GM19238 (cell line): ENCODE data around the gene COTL1.
"Not testable (repeated sequence)": the region's sequence is repeated elsewhere in the genome, so short reads cannot be mapped to it uniquely, and the experiment has no call there.

Experiments
- DNase-seq: peaks from one replicate; pipeline ENCODE4 v3.0.0; 2011; ENCODE audit warnings: low spot score; ENCODE audit not compliant: insufficient read length

COTL1 gene

DNA sequence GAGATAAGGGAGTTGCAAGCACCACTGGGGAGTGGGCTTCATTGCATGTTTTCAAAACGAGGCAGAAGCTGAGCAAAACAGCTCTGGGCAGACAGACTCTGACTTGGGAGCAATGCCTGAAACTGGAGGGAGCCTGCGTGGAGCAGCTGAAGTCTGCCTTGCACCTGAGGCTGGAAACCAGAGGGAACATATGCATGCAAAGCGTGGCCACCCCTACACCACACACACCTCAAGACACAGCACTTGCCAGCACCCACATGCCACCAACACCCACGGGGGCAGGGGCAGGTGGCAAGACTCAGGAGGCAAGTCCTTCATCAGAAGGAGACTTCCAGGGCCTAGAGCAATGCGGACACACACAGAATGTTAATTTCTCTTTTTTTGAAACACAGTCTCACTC lies 45.8 kb downstream of the COTL1 start:
- DNase-seq: no peak

DNA sequence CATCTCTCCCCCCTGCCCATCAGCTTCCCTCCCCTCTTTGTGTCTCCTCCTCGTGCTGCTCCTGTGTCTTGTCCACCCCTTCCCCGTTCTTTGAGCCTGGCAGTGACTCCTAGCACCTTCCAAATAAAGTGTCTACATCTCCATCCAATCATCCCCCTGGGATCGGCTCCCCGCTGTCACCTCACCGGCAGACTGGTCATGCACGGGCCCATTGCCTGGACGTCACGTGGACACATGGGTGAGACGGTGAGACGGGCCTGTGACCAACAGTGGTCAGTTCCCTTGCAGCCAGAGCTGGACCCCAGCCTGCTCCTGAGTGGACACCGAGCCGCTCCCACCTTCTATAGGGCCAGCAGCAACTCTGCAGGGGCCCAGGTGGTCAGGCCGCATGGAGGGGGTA lies 46.4 kb downstream of the COTL1 start:
- DNase-seq: no peak

DNA sequence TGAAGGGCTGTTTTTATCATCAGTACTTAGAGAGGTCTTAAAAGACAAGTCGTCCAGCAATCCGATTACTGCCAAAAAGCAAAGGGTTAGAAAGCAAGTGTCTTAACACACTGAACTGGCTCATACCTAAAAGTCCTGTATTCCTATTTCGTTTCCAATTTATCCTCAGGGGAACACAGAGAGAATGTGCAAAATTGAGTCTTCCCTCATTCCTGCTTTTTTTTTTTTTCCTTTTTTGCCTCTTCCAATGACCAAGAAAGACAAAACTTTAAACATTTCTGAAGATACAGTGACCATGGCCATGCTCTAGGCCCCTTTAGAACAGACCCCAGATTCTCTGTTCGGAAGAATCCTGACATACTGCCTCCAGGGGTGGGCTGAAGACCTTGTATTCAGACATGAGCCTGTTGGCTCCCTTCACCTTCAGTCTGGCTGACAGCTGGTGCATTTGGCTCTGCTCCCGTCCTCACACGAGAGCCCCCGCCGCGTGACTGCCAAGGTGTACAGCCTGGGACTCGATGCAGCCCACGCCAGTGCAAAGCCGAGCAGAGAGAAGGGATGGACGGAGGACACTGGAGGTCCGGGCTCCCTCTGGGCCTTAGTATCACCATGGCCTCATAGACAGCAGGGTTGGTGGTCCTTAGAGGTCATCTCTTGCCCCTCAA lies 47.0 kb downstream of the COTL1 start:
- no peak for DNase-seq

DNA sequence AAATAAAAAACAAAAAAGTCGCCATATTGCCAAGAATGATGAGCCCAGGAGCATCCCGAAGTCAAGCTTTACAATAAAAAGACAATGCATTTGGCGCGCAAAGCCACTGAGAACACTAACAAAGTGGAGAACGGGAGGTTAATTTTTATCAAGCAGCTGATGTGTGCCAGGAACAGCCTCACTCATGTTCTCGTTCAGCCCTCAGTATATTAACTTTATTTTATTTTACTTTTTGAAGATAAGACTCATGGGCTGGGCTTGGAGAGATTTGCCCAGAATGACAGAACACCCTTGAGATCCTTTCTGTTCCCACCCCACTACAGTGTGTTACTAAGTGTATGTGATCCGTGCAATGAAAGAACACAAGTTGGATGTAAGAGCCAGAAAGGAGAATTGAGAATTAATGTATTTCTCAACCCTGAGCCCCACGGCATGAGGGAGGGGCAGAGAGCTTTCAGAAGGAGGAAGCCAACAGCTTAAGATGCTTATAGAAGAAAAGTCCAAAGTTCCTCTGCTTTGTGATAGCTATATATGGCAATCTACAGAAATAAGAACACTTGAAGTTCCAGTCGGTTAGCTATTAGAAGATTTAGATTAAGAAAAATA lies 48.4 kb downstream of the COTL1 start:
- DNase-seq: no peak

DNA sequence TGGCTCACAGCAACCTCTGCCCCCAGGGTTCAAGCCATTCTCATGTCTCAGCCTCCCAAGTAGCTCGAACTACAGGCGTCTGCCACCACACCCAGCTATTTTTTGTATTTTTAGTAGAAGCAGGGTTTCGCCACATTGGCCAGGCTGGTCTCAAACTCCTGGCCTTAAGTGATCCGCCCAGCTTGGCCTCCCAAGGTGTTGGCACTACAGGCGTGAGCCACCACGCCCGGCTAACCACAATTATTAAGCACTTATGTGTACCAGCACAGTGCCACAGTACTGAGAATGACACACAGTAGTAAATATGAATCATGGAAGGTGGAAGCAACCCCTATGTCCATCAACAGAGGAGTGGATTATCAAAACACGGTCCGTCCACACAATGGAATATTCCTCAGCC lies 49.8 kb downstream of the COTL1 start:
- no peak for DNase-seq

DNA sequence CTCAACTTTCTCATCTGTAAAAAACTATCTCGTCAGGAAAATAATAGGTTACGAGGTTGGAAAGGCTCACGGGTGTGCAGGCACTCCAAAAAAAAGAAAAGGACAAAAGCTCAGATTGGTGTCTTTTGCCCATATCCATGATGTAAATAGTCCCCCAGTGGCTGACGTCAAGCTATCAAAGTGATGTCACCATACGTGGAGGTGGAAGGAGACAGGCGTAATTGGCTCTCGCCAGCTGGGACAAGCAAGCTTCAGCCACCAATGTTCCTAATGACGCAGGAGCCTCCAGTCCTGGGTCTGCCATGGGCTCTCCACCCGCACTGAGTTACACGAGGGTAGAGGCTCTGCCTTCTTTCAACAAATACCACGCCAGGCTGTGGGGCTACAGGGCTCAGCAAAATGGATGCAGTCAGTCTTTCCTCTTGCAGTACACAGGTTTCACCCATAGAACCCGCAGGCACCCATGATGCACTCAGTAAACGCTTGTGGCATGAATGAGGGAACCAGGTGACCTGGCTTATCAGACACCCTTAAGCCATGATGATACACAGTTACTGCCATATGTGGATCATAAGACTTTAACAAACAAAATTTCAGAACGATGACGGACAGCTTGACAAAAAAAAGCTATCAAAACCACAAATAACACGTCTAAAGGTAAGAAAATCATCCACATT lies 50.5 kb downstream of the COTL1 start:
- no peak for DNase-seq

DNA sequence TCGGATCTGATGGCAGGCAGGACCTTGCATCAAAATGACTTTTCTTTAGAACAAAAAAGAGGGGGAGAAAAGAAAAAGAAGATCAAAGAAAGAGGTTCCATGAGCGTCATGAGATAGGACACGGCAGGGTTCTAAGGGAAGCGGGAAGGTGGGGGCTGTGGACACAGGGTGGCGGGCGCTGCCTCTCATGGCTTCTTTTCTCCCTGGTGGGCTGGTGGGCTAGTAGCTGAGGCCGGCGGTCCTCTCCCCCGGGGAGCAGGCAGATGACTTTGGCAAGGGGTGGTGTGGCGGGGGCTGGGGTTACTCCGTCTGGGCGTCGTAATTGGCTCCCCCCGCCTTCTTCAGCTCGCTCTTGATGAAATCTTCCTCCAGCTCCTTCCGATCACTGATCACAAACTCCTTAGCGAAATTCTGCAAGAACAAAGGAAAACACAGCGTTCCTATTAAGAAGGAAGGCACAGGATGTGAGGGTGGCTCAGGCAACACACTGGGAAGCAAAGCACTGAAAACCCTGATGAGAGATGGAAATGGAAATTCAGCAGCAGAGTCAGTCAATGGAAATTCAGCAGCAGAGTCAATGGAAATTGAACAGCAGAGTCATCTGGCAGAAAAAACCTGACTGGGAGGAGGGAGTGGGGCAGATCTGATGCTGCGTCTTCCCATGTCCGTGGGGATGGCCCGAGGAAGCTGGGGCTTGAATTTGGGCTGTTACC lies 51.2 kb downstream of the COTL1 start:
- DNase-seq: no peak

DNA sequence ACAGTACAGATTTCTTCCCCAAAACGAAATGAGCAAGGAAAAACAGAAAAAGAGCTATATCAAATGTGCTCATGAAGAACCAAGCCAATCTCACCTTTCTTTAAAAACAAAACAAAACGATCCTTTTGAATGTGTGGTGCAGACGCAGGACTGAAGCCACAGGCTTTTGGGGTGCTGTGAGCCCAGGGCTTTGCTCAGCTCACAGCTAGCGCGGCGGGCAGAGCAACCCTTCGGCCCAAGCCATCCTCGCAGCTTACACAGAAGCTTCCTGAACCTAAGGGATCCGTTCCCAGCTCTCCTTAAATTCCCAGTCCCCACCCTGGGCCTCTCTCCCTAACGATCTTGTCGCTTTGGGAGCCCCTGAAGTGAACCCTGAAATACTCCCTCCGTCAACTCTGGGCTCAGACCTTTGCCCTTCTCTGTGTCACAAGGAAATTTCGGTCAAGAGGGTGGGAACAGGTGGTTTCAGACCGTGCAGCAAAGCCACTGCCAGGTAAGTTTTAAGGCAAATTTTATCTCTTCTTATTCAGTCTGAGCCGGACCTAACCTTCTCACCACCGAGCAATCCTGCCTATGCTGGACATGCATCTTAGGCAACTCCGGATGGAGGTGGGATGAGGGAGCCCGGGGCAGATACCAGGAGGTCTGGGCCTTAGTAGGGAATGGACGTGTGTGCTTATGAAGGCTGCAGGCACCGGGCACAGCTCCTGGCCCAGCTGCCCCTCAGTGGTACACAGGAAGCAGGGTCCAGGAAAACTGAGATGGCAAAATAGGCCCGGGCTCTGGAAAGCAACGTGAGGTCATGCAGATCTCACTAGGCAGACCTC lies 52.0 kb downstream of the COTL1 start:
- DNase-seq: no peak

DNA sequence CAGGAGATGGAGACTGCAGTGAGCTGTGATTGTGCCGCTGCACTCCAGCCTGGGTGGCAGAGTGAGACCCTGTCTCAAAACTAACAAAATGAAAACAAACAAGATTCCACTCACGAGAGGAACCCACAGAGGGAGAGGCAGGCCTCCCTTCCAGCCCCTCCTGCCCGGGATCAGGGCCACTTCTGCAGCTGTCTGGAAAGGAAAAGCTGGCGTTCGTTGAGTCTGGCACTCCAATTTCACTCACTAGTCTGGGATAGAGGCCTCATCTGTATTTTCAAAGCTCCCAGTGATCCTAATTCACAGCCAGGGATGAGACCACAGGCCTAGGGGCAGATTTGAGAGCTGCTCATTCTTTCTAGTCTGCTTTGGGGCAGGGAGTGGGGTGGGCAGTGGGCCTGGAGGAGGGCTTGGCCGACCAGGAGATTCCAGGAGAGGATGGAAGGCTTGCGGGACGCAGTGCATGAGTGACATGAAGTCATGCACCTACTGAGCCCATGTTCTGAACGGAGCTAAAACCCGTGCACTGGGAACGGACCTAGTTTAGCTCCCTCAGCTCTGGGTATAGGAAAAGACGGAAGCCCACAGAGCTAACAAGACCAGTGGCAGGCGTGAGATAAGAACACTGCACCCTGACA lies 54.0 kb downstream of the COTL1 start:
- DNase-seq: no peak

DNA sequence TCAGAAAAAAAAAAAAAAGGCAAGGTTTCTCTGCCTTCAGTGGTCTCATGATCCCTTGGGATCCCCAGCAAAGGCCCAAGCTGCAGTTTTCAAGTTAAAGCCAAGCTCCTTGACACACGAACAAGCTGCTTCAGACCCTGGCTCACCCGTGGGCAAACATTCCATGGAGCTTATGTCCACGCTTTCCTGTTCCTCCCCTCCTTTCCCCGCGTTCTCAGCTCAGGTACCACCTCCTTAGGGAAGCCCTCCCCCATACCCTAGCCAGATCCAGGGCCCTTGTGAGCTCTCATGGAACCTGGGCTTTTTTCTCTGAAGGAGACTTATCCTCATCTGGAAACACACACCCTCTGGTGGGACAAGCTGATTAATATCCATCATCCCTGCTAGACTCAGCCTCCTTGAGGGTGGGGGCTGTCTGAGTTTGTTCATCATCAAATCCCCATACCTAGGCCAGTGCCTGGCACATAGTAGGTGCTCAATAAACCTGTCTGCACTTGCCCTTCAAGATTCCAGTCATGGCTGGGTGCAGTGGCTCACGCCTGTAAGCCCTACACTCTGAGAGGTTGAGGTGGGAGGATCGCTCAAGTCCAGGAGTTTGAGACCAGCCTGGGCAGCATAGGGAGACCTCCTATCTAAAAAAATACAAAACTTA lies 54.7 kb downstream of the COTL1 start:
- no peak for DNase-seq

DNA sequence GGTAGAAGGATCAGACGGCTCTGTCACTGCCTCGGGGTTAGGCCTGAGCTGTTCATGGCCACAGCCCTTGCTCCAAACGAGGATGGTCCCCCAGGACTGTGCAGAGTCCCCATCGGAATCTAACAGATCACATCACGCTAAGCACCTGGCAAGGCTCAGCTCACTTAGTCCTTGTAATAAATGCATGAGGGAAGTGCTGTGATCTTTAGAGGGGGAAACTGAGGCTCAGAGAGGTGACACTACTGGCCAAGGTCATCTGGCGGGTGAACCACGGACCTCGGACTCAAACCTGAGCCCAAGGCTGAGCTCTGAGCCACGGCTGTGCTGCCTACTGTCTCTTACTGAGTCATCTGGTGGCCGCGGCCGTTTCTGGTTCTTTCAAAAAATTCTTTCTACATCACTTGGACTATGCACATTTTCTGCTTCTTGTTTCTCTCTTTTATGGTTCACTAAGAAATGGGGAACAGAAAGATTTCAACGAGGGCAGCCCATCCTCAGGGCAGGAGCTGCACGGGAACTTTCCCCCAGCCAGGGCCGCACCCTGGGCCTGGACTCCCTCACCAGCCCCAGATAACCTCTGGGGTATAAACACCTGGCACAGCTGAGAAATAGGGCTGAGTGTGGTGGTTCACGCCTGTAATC lies 55.6 kb downstream of the COTL1 start:
- DNase-seq: no peak

DNA sequence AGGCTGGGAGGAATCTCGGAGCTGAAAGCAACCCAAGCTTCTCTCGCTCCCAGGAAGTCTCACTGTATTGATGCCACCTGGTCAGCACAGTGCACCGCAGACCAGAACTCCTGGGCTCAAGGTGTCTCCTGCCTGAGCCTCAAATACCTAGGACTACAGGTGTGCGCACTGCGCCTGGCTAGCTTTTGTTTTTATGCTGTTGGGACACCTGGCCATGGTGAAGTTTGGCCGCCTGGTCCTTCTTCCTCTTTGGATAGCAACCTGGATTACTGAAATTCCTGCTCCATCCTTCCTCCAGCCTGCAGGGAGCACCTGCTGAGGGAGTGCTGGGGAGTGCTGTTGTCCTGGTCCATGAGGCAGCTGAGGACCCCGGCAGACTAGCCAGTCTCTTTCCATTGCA lies 56.6 kb downstream of the COTL1 start:
- no peak for DNase-seq

DNA sequence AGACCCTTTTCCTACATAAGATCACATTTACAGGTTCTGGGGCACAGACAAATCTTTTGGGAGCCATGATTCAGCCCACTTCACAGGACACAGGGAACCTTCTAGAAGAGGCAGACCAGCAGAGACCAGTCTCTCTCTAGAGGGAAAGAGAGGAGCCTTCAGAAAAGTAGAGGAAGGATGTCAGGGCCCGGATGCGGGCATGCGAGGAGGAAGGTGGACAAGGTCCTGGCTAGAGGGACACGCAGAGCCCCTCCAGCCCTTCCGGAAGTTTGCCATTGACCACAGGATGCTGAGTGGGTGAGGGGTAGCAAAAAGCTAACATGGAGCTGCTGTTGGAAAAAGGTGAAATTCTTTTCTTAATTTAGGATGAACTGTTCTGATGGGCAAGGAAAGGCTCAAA lies 57.6 kb downstream of the COTL1 start:
- no peak for DNase-seq

DNA sequence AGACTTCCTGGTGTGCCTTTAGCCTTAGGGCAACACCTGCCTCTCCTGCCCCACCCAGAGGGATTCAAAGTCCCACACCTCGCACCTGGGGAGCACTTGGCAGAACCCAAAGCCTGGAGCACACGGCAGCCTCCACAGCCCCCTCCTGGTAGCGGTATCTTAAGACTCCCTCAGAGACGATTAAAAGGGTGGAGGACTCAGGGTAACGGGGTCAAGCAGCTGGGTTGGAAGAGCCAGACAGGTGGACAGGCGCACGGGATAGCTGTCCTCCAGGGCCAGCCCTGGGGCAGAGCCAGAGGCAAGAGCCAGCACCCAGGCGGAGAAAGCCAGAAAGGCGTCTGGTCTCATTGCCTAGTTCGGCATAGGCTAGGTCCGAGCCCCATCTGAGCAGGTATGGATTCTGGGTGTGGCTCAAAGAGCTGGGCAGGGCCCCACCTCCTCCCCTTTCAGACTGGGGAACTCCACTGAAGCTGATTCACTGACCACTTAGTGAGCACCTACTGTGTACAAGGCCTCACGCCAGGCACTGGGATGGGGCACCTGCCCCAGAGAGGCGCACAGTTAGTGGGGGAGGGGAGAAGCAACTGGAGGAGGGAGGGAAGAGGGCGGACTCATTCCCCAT lies 58.5 kb downstream of the COTL1 start:
- DNase-seq: no peak

DNA sequence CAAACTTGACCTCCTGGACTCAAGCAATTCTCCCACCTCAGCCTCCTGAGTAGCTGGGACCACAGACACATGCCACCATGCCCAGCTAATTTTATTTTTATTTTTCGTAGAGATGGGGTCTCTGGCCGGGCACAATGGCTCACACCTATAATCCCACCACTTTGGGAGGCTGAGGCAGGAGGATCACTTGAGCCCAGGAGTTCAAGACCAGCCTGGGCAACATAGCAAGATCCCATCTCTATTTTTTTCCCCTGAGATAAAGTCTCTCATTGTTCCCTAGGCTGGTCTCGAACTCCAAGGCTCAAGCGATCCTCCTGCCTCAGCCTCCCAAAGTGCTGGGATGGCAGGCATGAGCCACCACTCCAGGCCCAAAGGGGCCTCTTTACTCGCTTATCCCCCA lies 59.0 kb downstream of the COTL1 start:
- DNase-seq: not testable (repeated sequence)

DNA sequence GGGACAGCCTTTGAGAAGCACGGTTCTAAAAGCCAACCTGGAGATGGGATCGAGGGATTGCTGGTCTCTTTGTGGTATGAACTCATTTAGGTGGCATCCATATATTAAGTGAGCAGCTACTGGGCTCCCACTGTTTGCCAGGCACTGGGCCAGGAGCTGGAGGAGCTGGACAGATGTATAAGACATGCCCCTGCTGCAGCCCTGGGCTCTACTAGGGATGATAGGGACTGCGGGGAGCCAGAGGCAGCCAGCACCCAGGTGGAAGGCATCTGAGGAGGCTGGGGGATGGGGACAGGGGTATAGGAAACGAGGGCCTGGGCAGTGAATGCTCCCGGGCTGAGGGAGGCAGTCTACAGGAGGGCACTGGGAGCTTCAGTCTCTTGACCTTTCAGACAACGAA lies 60.4 kb downstream of the COTL1 start:
- no peak for DNase-seq

DNA sequence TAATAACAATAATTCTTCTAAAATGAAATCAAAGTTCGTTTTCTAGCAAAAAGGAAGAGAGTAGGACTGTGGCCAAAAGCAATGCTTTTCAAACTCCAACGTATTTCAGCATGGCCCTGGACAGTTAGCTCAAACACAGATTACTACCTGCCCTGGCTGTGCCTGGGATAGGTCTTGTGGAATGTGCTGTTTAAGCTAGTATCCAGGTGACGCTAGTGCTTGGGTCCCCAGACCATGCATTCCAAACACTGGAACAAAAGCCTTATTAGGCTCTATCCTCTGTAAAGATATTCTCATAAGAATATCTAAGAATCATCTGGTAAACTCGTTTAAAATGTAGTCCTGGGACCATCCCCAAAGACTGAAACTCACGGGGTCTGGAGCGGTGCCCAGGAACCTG lies 60.8 kb downstream of the COTL1 start:
- no peak for DNase-seq

DNA sequence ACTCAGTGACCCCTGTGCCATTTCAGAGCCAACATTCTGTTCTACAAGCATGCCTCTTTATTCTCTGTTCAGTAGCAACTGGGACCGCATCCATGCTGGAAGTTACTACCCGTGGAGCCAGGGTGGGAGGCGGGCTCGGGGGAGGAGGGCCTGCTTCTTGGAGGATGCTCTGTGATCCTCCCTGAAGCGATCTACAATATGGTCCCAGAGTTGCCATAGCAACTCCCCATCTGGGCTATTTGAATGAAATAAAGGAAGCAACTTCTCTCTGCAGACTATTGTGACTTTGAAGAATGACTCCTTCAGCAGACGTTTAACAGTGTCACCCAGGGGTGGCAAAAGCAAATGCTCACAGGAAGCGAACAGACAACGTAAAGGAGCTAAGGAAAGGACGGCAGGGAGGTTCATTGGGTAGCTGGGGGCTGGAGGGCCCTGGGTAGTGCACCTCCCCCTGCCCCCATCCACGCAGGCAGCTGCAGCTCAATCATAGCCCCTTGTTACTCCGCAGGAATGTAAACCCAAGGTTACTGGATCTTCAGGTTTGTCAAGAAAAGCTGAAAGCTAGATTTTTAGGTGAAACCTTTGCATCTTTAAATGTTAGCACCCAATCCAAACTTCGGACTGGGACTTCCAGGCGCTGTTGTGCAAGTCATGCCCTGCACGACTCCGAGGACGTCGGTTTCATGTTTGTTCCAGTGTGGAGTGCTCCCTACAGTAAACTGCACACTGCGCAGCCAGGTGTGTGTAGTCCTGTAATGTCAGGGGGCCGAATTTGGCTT lies 62.3 kb downstream of the COTL1 start:
- no peak for DNase-seq
